Measurements from ENCODE around the gene BTNL2. TPM values are rescaled to one million over a fixed set of nuclear protein-coding genes. Genes with fewer than 3 reads are reported as not detected.
"Not testable (repeated sequence)": the region's sequence is repeated elsewhere in the genome, so short reads cannot be mapped to it uniquely, and the experiment has no call there.

Gene BTNL2
- total RNA-seq, 4 donors from 2014 or later: not detected

- H3K4me3 ChIP-seq: no peak overlapping the region
- TF ChIP-seq EP300 (IDR thresholded peaks at IDR 0.05) (no peak), POLR2A (IDR thresholded peaks at IDR 0.05) (no peak), POLR2AphosphoS5 (IDR thresholded peaks at IDR 0.05) (no peak), CTCF (IDR thresholded peaks at IDR 0.05) (no peak)
- H3K27ac ChIP-seq: no peak overlapping the region
- H3K4me1 ChIP-seq: no peaks in the 10 kb centered on the region
- no peaks in the 10 kb centered on the region for H3K36me3 ChIP-seq
- no peak for ATAC-seq
- H3K9me3 ChIP-seq: no peaks in the 10 kb centered on the region
- 89 to 91% methylated on average over 3 of the region's 3 CpGs for WGBS, 2 donors (ENCODE audit: low coverage in 1 of 2)
- no peaks in the 10 kb centered on the region for H3K27me3 ChIP-seq
Measured at GRCh38 chr6:32367644-32368043, 39.3 kb downstream of the BTNL2 start.

GRCh38 chr6:32359225-32359624 lies 47.8 kb downstream of the BTNL2 start:
- not testable (repeated sequence) for H3K4me1 ChIP-seq, H3K9me3 ChIP-seq, H3K36me3 ChIP-seq, ATAC-seq, H3K27me3 ChIP-seq, H3K4me3 ChIP-seq, H3K27ac ChIP-seq
- no CpG with 5 or more reads among the region's 1 CpG for WGBS, 2 donors (ENCODE audit: low coverage in 1 of 2)

- not testable (repeated sequence) for H3K9me3 ChIP-seq, ATAC-seq, H3K36me3 ChIP-seq, H3K4me1 ChIP-seq, H3K27ac ChIP-seq, H3K27me3 ChIP-seq, H3K4me3 ChIP-seq
- WGBS, 2 donors (ENCODE audit: low coverage in 1 of 2): 64 to 83% methylated on average over 6 to 7 of the region's 8 CpGs
Measured at GRCh38 chr6:32358548-32358947, 48.4 kb downstream of the BTNL2 start.

- Histone ChIP-seq H3K4me1 (no peaks in the 10 kb centered on the region), H3K27me3 (no peaks in the 10 kb centered on the region), H3K36me3 (no peaks in the 10 kb centered on the region), H3K27ac (no peak overlapping the region), H3K9me3 (no peaks in the 10 kb centered on the region), H3K4me3 (no peak overlapping the region)
- TF ChIP-seq POLR2AphosphoS5 (IDR thresholded peaks at IDR 0.05) (no peak), EP300 (IDR thresholded peaks at IDR 0.05) (no peak), CTCF (IDR thresholded peaks at IDR 0.05) (no peak), POLR2A (IDR thresholded peaks at IDR 0.05) (no peak)
- ATAC-seq: no peak
- WGBS, 2 donors (ENCODE audit: low coverage in 1 of 2): 43 to 46% methylated on average over 1 of the region's 1 CpG
Measured at GRCh38 chr6:32355018-32355417, 52.0 kb downstream of the BTNL2 start.

GRCh38 chr6:32353348-32353747 lies 53.6 kb downstream of the BTNL2 start:
- WGBS, 2 donors (ENCODE audit: low coverage in 1 of 2): 86 to 100% methylated on average over 2 of the region's 2 CpGs
- no peak for ATAC-seq

More at GRCh38 chr6:32353348-32353747, 53.6 kb downstream of the BTNL2 start:
- Histone ChIP-seq H3K36me3 (no peaks in the 10 kb centered on the region), H3K4me1 (no peaks in the 10 kb centered on the region), H3K27me3 (peaks cover 4% of the 10 kb centered on the region), H3K4me3 (no peak overlapping the region), H3K27ac (no peak overlapping the region), H3K9me3 (no peaks in the 10 kb centered on the region)
- no peak for TF ChIP-seq CTCF (IDR thresholded peaks at IDR 0.05)
- no peak for TF ChIP-seq EP300 (IDR thresholded peaks at IDR 0.05)
- no peak for TF ChIP-seq POLR2AphosphoS5 (IDR thresholded peaks at IDR 0.05)
- no peak for TF ChIP-seq POLR2A (IDR thresholded peaks at IDR 0.05)

Small RNAs within 50 kb of the gene (small RNA-seq; reads per million reads assigned to genes)
- 0 reads per million in 4 donors for gene RNU6-603P

Other genes with a start within 250 kb of the BTNL2 start
- gene EGFL8, start 242.6 kb downstream of the BTNL2 start, total RNA-seq: 10 to 100 TPM in 2 of 4 donors, 1 to 10 TPM in 2; 5.0 to 15.1 (median 10.1) TPM
- gene AGPAT1, start 231.1 kb downstream of the BTNL2 start, total RNA-seq: 10 to 100 TPM; 45.6 to 70.5 (median 54.6) TPM
- gene RNF5, start 228.8 kb downstream of the BTNL2 start, total RNA-seq: 100 to 1,000 TPM in 1 of 4 donors, 10 to 100 TPM in 3; 78.8 to 101 (median 88.0) TPM
- 1 to 10 TPM; 1.4 to 2.3 (median 1.6) TPM for gene AGER, start 222.9 kb downstream of the BTNL2 start, total RNA-seq
- 10 to 100 TPM; 42.9 to 70.1 (median 61.0) TPM for gene PBX2, start 217.0 kb downstream of the BTNL2 start, total RNA-seq
- 10 to 100 TPM in 2 of 4 donors, 1 to 10 TPM in 1, under 1 TPM in 1; 0.93 to 16.3 (median 9.0) TPM for gene GPSM3, start 214.5 kb downstream of the BTNL2 start, total RNA-seq
- gene NOTCH4, start 183.1 kb downstream of the BTNL2 start, total RNA-seq: 10 to 100 TPM; 10.9 to 26.0 (median 13.2) TPM
- not detected for gene TSBP1, start 35.3 kb downstream of the BTNL2 start, total RNA-seq
- 100 to 1,000 TPM in 2 of 4 donors, 10 to 100 TPM in 2; 43.6 to 285 (median 108) TPM for gene HLA-DRA, start 32.7 kb upstream of the BTNL2 start, total RNA-seq
- gene HLA-DRB5, start 123.1 kb upstream of the BTNL2 start, total RNA-seq: 10 to 100 TPM in 1 of 4 donors, 1 to 10 TPM in 1, under 1 TPM in 1, not detected in 1; 0.93 to 50.6 (median 7.4) TPM
- 10 to 100 TPM in 3 of 4 donors, 1 to 10 TPM in 1; 5.8 to 80.7 (median 55.5) TPM for gene HLA-DRB1, start 182.7 kb upstream of the BTNL2 start, total RNA-seq
- gene HLA-DQA1, start 230.2 kb upstream of the BTNL2 start, total RNA-seq: 1 to 10 TPM in 3 of 4 donors, not detected in 1; 1.7 to 7.8 (median 4.3) TPM

All from gastroesophageal sphincter (tissue), 4 donors.